SK-N-SH (cell line): ENCODE measurements around the gene TRIM16. TPM values are rescaled to one million over a fixed set of nuclear protein-coding genes. Genes with fewer than 3 reads are reported as not detected.
"Not testable (repeated sequence)": the region's sequence is repeated elsewhere in the genome, so short reads cannot be mapped to it uniquely, and the experiment has no call there.

Source experiments
- CTCF ChIA-PET: fragments of 300-600, 350-600 bp; formaldehyde crosslinking; extraction: SDS; loops from one replicate; lab custom pipeline; 2021; lab: Yijun Ruan, JAX
- POLR2A ChIA-PET: fragments of 350-600 bp; sonication (Branson Sonifier 250); formaldehyde crosslinking; extraction: SDS; loops from one replicate; lab custom pipeline; 2020; ENCODE audit warnings: antibody characterized with exemption, inconsistent platforms; lab: Yijun Ruan, JAX
- DNase-seq: peaks from one replicate; pipeline ENCODE4 v3.0.0; 2012
- H2AFZ ChIP-seq: fragments of 200-600 bp; sonication (generic); 2 replicates; pipeline ENCODE4 v1.8.1; 2016; ENCODE audit warnings: antibody characterized with exemption, mild to moderate bottlenecking, low read depth
- H3F3A ChIP-seq: fragments of 200-600 bp; sonication (generic); replicated peaks from 2 replicates; pipeline ENCODE3; 2016; ENCODE audit warnings: antibody characterized with exemption, mild to moderate bottlenecking; ENCODE audit not compliant: insufficient read depth
- H3K27ac ChIP-seq, 2 experiments: fragments of 200-500 bp in 1 of 2; fragments of 200-600 bp in 1 of 2; sonication (Bioruptor generic) in 1 of 2; sonication (generic), shearing (Covaris generic) in 1 of 2; 2 replicates each; pipeline versions ENCODE4 v1.5.1 to v1.6.1; 2014 to 2016; ENCODE audit warnings: low read depth in 2 of 2, inconsistent platforms in 1 of 2, low read length in 1 of 2, mild to moderate bottlenecking in 1 of 2, mixed read lengths in 1 of 2
- H3K27me3 ChIP-seq: fragments of 200-600 bp; sonication (generic), shearing (Covaris generic); 2 replicates; pipeline ENCODE4 v1.6.1; 2016; ENCODE audit warnings: mixed run types; ENCODE audit not compliant: insufficient read depth
- H3K36me3 ChIP-seq, 2 experiments: fragments of 200-500 bp in 1 of 2; fragments of 200-600 bp in 1 of 2; sonication (Bioruptor generic) in 1 of 2; sonication (generic) in 1 of 2; replicated peaks in 1 of 2; 2 replicates each; pipeline versions ENCODE3 to v1.5.1; 2014 to 2016; ENCODE audit warnings: low read length in 1 of 2, mild to moderate bottlenecking in 1 of 2; ENCODE audit not compliant: insufficient read depth in 2 of 2, control insufficient read depth in 1 of 2
- H3K4me1 ChIP-seq, 2 experiments: fragments of 200-500 bp in 1 of 2; fragments of 200-600 bp in 1 of 2; sonication (Bioruptor generic) in 1 of 2; sonication (generic), shearing (Covaris generic) in 1 of 2; 2 replicates each; pipeline versions ENCODE4 v1.5.1 to v1.6.1; 2014 to 2016; ENCODE audit warnings: low read depth in 1 of 2, low read length in 1 of 2, mixed run types in 1 of 2; ENCODE audit not compliant: insufficient read depth in 2 of 2, control insufficient read depth in 1 of 2
- H3K4me2 ChIP-seq: fragments of 200-600 bp; sonication (generic), shearing (Covaris generic); 2 replicates; pipeline ENCODE4 v1.6.1; 2017; ENCODE audit warnings: mixed run types
- H3K4me3 ChIP-seq, 2 experiments: fragments of 200-500 bp in 1 of 2; fragments of 200-600 bp in 1 of 2; sonication (Bioruptor generic) in 1 of 2; sonication (generic), shearing (Covaris generic) in 1 of 2; 2 replicates each; pipeline versions ENCODE4 v1.5.1 to v1.8.1; 2014 to 2016; ENCODE audit warnings: low read depth in 2 of 2, inconsistent platforms in 1 of 2, low read length in 1 of 2, mild to moderate bottlenecking in 1 of 2, mixed read lengths in 1 of 2, moderate library complexity in 1 of 2
- H3K79me2 ChIP-seq: fragments of 200-600 bp; sonication (generic); 2 replicates; pipeline ENCODE4 v1.8.1; 2017; ENCODE audit warnings: mild to moderate bottlenecking; ENCODE audit not compliant: insufficient read depth
- H3K9ac ChIP-seq: fragments of 200-600 bp; sonication (generic); 2 replicates; pipeline ENCODE4 v1.6.1; 2017; ENCODE audit warnings: mixed run types
- H3K9me2 ChIP-seq: fragments of 200-600 bp; sonication (generic); 2 replicates; pipeline ENCODE4 v1.6.1; 2017; ENCODE audit warnings: mixed run types
- H3K9me3 ChIP-seq: fragments of 200-600 bp; sonication (generic); 2 replicates; pipeline ENCODE4 v1.6.1; 2017; ENCODE audit warnings: mixed run types, mild to moderate bottlenecking, moderate library complexity
- H4K20me1 ChIP-seq: fragments of 200-600 bp; sonication (generic); 2 replicates; pipeline ENCODE4 v1.6.1; 2017; ENCODE audit warnings: mild to moderate bottlenecking, mixed run types; ENCODE audit not compliant: insufficient read depth
- WGBS: methylation state at CpG from one replicate; pipeline ENCODE4 v1.1.6; 2017; ENCODE audit warnings: low lambda C conversion rate; 5-methylcytosine and 5-hydroxymethylcytosine counted together
- polyA plus RNA-seq, 3 experiments: library from polyadenylated mRNA; depleted of rRNA; stranded (reverse); fragments of >200 nt; gene quantifications; 2 replicates each; pipeline ENCODE4 v1.2.3, GENCODE V29; 2012

The TRIM16 gene
- polyA plus RNA-seq, 1 of the 3 experiments (the other 2 are of a cell fraction) = 24.8 TPM

DNA sequence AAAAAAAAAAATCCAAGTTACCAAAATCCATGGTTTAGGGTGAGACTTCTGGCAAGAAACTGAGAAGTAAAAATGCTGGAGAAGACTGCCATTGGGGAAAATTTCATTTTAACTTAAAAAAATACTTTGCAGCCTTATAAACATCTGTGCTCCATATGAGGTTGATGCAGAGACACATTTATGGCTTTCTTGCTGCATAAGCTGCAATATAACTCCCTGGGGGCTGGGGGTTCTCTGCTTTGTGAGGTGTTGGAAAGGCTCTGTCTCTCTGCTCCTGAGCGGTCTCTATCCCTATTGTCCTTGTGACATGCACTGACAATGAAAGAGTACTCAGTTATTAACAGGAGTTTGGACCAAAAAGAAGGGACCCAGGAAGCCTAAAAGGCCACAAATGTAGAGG lies 71.0 kb downstream of the TRIM16 start:
- H3F3A ChIP-seq, CTCF ChIA-PET, POLR2A ChIA-PET, H3K4me3 ChIP-seq, DNase-seq, H3K9ac ChIP-seq, H3K79me2 ChIP-seq, H3K9me3 ChIP-seq, H3K27me3 ChIP-seq, H3K27ac ChIP-seq, H3K36me3 ChIP-seq, H3K4me1 ChIP-seq, H2AFZ ChIP-seq, H3K4me2 ChIP-seq, H4K20me1 ChIP-seq, H3K9me2 ChIP-seq: not testable (repeated sequence)
- 86% methylated on average over 1 of the region's 1 CpG for WGBS

DNA sequence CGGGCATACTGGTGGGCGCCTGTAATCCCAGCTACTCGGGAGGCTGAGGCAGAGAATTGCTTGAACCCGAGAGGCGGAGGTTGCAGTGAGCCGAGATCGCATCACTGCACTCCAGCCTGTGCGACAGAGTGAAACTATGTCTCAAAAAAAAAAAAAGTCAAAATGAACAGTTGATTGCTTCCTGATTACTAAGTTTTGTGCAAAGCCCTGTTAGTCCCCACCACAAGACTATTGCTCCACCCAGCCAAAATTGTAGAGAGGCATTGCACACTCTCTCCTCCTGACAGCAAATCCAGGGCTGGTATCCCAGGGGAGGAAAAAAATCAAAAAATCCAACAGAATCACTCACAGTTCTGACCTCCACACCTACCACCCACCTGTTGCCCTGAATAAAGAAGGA lies 91.2 kb downstream of the TRIM16 start:
- POLR2A ChIA-PET, H3F3A ChIP-seq, H3K9me3 ChIP-seq, H3K4me1 ChIP-seq, H4K20me1 ChIP-seq, H3K27ac ChIP-seq, H2AFZ ChIP-seq, CTCF ChIA-PET, H3K9me2 ChIP-seq, H3K9ac ChIP-seq, H3K4me2 ChIP-seq, H3K4me3 ChIP-seq, DNase-seq, H3K79me2 ChIP-seq, H3K36me3 ChIP-seq, H3K27me3 ChIP-seq: not testable (repeated sequence)
- 96% methylated on average over 8 of the region's 8 CpGs for WGBS

DNA sequence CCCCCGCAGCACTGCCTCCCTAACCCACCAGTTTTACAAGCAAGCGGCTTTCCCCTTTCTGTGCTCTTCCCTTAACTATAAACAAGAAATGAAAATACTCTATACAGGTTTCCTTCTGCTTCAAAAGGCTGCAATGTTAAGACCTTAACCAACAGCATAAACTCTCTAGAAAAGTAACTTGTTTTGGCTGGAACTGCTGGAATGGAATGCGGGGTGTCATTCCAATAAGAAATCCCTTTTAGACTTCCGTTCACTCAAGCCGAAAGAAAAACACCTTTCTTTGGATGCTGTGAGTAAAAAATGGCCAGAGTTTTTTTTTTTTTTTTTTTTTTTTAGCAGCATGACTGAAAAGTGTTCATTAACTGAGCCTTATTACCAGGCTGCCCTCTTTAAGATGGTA lies 92.1 kb downstream of the TRIM16 start:
- H3K79me2 ChIP-seq, H3K9ac ChIP-seq, CTCF ChIA-PET, H3F3A ChIP-seq, H3K4me3 ChIP-seq, H3K27ac ChIP-seq, H3K9me3 ChIP-seq, H2AFZ ChIP-seq, H3K4me1 ChIP-seq, H3K27me3 ChIP-seq, H4K20me1 ChIP-seq, POLR2A ChIA-PET, DNase-seq, H3K4me2 ChIP-seq, H3K9me2 ChIP-seq, H3K36me3 ChIP-seq: not testable (repeated sequence)
- 89% methylated on average over 5 of the region's 5 CpGs for WGBS

- H4K20me1 ChIP-seq, H3K79me2 ChIP-seq, H3K27me3 ChIP-seq, H2AFZ ChIP-seq, H3K4me2 ChIP-seq, H3K9me2 ChIP-seq, H3F3A ChIP-seq, H3K9ac ChIP-seq, H3K36me3 ChIP-seq, H3K9me3 ChIP-seq, H3K4me1 ChIP-seq, DNase-seq, CTCF ChIA-PET, H3K27ac ChIP-seq, POLR2A ChIA-PET, H3K4me3 ChIP-seq: not testable (repeated sequence)
- 100% methylated on average over 1 of the region's 1 CpG for WGBS
Observed at GRCh38 chr17:15590844-15591243, 93.3 kb downstream of the TRIM16 start.

DNA sequence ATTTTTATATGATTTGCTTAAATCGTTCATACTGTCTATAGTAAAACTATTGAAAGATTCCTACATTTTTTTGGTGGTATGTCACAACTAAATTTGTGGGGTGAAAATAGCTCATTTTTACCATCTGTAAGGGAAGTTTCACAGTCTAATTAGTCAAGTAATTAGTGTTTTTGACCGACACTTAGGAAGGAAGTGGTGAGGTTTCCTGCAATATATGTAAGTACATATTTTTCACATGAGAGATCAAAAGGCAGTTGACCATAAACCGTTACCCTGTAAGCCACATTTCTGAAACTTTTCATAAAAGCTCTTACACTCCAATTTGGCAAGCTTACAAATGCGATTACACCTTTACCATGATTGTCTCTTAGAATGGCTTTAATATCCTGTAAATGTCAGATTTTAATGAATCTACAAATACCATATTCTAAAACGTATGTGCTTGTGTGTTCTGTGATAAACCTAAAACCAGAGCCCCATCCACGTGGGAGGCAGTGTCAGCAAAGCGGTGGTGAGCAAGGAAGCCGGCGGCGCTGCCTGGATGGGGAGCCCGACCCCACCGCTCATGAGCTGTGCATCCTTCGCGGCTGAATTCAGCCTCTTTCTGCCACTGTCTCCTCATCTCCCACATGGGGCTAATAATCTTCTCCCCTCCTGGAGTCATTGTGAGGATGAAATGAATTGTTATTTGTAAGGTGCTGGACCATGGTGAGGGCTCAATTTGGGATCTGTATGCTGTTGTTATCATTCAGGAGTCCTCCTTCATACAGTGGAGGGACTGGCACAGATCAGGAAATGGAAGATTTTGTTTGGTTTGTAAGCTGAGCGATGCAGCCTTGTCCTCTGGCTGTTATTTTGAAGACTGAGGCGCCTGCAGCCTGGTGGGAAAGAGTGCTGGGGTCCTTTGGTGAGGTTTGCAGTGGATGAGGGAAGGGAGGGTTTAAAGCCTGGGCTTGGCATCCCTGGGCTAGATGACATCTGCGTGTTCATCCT lies 94.3 kb downstream of the TRIM16 start:
- not testable (repeated sequence) for H3K79me2 ChIP-seq

GRCh38 chr17:15588017-15588416 lies 96.1 kb downstream of the TRIM16 start:
- WGBS = 77% methylated on average over 8 of the region's 8 CpGs
- H3K9ac ChIP-seq, H3K4me2 ChIP-seq, H3K9me3 ChIP-seq, POLR2A ChIA-PET, H3F3A ChIP-seq, H3K36me3 ChIP-seq, H2AFZ ChIP-seq, H3K9me2 ChIP-seq, H3K27me3 ChIP-seq, H3K79me2 ChIP-seq, CTCF ChIA-PET, H3K4me1 ChIP-seq, H4K20me1 ChIP-seq, DNase-seq, H3K4me3 ChIP-seq, H3K27ac ChIP-seq: not testable (repeated sequence)

More for the DNA sequence above, 94.3 kb downstream of the TRIM16 start:
- H3K4me2 ChIP-seq, H3K4me1 ChIP-seq, H3K27me3 ChIP-seq, H3K9ac ChIP-seq, H3F3A ChIP-seq, POLR2A ChIA-PET, CTCF ChIA-PET, H3K9me3 ChIP-seq, H4K20me1 ChIP-seq, H2AFZ ChIP-seq, DNase-seq, H3K4me3 ChIP-seq, H3K9me2 ChIP-seq, H3K27ac ChIP-seq, H3K36me3 ChIP-seq: not testable (repeated sequence)
- WGBS = 74% methylated on average over 10 of the region's 17 CpGs
